RWPE2 (cell line): ENCODE results near the gene PROM1.

Experiments used
- ATAC-seq: fragments of 200-7000 bp; cut with Tn5 transposase; 3 replicates; pipeline ENCODE4 v1.9.1; 2021; ENCODE audit warnings: low read depth
- DNase-seq: peaks from one replicate; pipeline ENCODE4 v3.0.0-alpha.2; 2020; ENCODE audit warnings: low spot score
- H3K27ac ChIP-seq: fragments of 450-650 bp; 2 replicates; pipeline ENCODE4 v1.5.1; 2017; ENCODE audit warnings: mild to moderate bottlenecking; ENCODE audit not compliant: poor library complexity, severe bottlenecking
- H3K27me3 ChIP-seq: fragments of 250-450 bp; sonication (Bioruptor Pico); 2 replicates; pipeline ENCODE4 v1.5.1; 2021; ENCODE audit warnings: mild to moderate bottlenecking, moderate library complexity; ENCODE audit not compliant: insufficient read depth, poor library complexity, severe bottlenecking
- H3K36me3 ChIP-seq: fragments of 250-450 bp; sonication (Bioruptor Pico); 2 replicates; pipeline ENCODE4 v1.5.1; 2020; ENCODE audit warnings: low read depth, mild to moderate bottlenecking, moderate library complexity
- H3K4me1 ChIP-seq: fragments of 250-450 bp; sonication (Bioruptor Pico); 2 replicates; pipeline ENCODE4 v1.5.1; 2021; ENCODE audit warnings: mild to moderate bottlenecking, moderate library complexity; ENCODE audit not compliant: insufficient read depth, poor library complexity, severe bottlenecking
- H3K4me3 ChIP-seq: fragments of 250-450 bp; sonication (Bioruptor Pico); 2 replicates; pipeline ENCODE4 v1.5.1; 2021; ENCODE audit warnings: mild to moderate bottlenecking, moderate library complexity; ENCODE audit not compliant: severe bottlenecking
- H3K9me3 ChIP-seq: fragments of 250-450 bp; sonication (Bioruptor Pico); 2 replicates; pipeline ENCODE4 v1.5.1; 2021; ENCODE audit warnings: mild to moderate bottlenecking, moderate library complexity; ENCODE audit not compliant: severe bottlenecking
- TF ChIP-seq, protein P1 (sequence below): fragments of 450-650 bp; IDR thresholded peaks from one replicate; pipeline ENCODE4 v1.5.1; 2017; ENCODE audit warnings: mild to moderate bottlenecking, moderate library complexity; ENCODE audit not compliant: poor library complexity, severe bottlenecking

PROM1 gene

DNA sequence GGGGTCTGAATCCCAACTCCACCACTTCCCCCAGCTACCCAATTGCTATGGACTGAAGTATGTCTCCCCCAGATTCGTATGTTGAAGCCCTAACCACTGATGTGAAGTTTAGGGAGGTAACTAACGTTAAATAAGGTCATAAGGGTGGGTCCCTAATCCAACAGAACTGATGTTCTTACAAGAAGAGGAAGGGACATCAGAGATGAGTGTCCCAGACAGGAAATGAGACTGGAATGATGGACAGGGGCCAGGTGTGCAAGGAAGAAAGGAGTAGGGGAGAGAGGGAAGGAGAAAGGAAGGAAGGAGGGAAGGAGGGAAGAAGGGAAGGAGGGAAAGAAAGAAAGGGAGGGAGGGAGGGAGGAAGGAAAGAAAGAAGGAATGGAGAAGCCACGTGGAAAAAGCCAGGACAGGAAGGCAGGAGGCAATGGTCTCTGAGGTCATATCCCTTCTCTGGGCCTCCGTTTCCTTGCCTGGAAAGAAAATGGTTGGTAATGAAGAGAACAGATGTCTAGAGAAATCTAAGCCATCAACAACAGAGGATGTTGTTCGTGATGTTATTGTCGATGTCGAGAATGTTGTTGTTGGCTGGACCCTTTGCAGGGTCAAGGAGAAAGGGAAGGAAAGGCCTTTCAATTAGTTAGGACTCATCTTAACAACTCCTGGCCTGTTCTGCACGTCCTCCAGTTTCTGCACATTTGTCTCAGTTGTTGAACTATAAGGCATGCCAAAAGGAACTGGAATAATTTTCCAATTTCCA is 61.8 kb downstream of the PROM1 start:
- H3K36me3 ChIP-seq, result no peaks in the 10 kb centered on the region
- DNase-seq (no peak), ATAC-seq (no peak)
- H3K9me3 ChIP-seq, result no peaks in the 10 kb centered on the region
- H3K4me3 ChIP-seq, result no peak overlapping the region
- H3K4me1 ChIP-seq, result peaks cover 5% of the 10 kb centered on the region
- no peak overlapping the region for H3K27ac ChIP-seq
- TF ChIP-seq, protein P1, sequence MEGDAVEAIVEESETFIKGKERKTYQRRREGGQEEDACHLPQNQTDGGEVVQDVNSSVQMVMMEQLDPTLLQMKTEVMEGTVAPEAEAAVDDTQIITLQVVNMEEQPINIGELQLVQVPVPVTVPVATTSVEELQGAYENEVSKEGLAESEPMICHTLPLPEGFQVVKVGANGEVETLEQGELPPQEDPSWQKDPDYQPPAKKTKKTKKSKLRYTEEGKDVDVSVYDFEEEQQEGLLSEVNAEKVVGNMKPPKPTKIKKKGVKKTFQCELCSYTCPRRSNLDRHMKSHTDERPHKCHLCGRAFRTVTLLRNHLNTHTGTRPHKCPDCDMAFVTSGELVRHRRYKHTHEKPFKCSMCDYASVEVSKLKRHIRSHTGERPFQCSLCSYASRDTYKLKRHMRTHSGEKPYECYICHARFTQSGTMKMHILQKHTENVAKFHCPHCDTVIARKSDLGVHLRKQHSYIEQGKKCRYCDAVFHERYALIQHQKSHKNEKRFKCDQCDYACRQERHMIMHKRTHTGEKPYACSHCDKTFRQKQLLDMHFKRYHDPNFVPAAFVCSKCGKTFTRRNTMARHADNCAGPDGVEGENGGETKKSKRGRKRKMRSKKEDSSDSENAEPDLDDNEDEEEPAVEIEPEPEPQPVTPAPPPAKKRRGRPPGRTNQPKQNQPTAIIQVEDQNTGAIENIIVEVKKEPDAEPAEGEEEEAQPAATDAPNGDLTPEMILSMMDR, result no peak
- H3K27me3 ChIP-seq, result no peaks in the 10 kb centered on the region

DNA sequence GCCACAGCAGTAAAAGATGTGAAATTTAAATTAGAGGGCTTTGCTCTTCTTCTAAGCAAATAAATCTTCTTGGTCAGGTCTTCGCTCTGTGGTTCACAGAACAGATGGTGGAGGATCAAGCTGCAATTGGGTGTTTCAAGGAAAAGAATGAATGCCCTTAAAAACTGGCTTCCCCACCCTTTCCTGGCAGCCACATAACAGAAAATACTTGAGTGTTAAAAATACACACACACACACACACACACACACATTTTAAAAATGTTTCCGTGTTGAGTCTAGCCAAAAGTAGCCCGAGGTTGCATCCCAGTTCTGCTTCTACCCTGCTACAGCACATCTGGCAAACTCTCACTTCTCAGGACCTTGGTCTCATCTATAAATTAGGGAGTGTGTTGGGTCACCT is 64.2 kb downstream of the PROM1 start:
- H3K4me3 ChIP-seq, result no peak overlapping the region
- TF ChIP-seq, protein P1, result no peak
- ATAC-seq, result no peak
- DNase-seq, result no peak
- H3K9me3 ChIP-seq, result no peaks in the 10 kb centered on the region
- H3K27ac ChIP-seq, result no peak overlapping the region
- no peaks in the 10 kb centered on the region for H3K36me3 ChIP-seq
- H3K4me1 ChIP-seq, result peaks cover 5% of the 10 kb centered on the region
- H3K27me3 ChIP-seq, result no peaks in the 10 kb centered on the region

DNA sequence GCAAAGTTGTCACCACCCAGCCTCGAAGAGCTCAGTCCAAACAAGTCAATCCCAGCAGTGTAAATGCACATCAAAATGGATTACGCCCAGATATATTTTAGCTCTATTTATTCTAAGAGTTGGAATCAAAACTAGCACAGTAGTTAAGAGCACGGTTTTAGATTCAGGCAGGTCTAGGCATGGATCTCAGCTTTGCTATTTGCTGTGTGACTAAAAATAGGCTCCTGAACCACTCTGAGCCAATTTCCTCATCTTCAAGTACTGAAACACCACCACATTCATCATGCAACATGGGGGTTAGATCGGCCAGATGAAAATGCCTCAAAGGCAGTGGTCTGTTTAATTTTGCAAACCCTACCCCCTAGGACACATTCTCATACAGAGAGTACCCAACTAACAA is 65.0 kb downstream of the PROM1 start:
- H3K4me3 ChIP-seq, result no peak overlapping the region
- H3K36me3 ChIP-seq, result no peaks in the 10 kb centered on the region
- DNase-seq (no peak), ATAC-seq (no peak)
- no peaks in the 10 kb centered on the region for H3K9me3 ChIP-seq
- no peaks in the 10 kb centered on the region for H3K27me3 ChIP-seq
- no peak overlapping the region for H3K27ac ChIP-seq
- TF ChIP-seq, protein P1, result no peak
- no peaks in the 10 kb centered on the region for H3K4me1 ChIP-seq

DNA sequence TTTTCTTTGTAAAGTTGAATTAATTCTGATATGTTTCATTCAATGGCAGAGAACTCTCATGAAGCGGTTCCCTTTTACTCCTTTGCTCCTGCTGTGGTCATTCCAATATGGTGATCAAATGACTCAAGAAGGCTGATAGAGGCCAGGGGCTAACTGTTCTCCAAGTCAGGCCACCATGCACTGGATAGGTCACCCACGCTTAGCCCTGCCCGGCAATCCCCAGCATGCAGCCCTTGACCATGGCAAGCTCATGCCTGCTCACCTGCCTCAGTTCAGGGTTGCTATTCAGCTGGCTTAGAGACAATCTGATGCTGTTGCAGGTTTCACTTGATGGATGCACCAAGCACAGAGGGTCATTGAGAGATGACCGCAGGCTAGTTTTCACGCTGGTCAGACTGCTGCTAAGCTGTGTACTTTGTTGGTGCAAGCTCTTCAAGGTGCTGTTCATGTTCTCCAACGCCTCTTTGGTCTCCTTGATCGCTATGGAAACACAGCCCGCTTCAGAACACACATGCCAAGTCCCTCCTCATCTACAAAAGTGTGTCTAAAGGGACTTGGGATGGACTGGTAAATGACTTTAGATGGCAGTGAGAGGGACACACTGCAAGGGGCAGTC is 65.7 kb downstream of the PROM1 start:
- no peaks in the 10 kb centered on the region for H3K36me3 ChIP-seq
- no peak for ATAC-seq

More for the DNA sequence above, 65.7 kb downstream of the PROM1 start:
- Histone ChIP-seq H3K4me3 (no peak overlapping the region), H3K9me3 (no peaks in the 10 kb centered on the region), H3K4me1 (no peaks in the 10 kb centered on the region), H3K27me3 (no peaks in the 10 kb centered on the region), H3K27ac (no peak overlapping the region)
- TF ChIP-seq, protein P1, result no peak
- DNase-seq, result no peak
